ENCODE data around the gene ATP1A4.
"Not testable (repeated sequence)": the region's sequence is repeated elsewhere in the genome, so short reads cannot be mapped to it uniquely, and the experiment has no call there.

ATP1A4 gene

GRCh38 chr1:160151303-160151702, at the start of gene ATP1A4:
Gene ATP1A4 (plus strand): TSS chr1:160151603. CDS start chr1:160152041, 438 bp downstream.
- no peak for DNase-seq (ENCODE audit: low read depth)

- no peak for DNase-seq (ENCODE audit: low read depth)
Observed at GRCh38 chr1:160101717-160102522, 49.5 kb upstream of the ATP1A4 start.

DNA sequence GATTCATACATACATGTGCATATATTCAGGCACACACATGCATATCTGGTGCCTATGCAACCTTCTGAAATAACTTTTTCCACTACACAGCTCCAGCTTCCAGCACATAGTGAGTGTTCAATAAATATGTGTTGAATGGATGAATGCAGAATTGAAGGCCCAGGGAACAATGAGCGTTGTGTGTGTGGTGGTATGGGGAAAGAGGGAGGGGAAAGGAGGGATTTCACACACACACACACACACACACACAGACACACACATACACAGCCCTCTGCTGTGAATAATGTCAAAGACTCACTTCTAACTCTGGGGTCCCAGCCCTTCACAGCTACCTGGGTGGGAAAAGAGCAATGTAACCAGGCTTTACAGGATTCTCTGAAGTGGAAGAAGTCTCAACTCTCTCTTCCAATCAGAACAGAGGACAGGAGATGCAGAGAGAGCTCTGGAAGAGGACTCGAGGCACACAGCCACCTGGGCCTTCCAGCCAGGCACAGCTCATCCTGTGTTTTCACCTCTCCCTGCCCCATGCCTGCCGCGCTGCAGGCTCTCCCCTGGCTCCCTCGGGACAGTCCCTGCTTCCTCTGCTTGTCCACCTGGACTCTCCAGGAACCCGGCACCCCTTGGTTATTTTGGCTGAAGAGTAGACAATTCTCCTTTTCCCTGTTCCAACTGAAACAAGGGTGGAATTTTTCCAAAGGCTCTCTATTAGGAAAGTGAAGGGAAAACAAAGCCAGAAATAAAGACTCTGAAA, 47.6 kb upstream of the ATP1A4 start:
- DNase-seq (ENCODE audit: low read depth): no peak

DNA sequence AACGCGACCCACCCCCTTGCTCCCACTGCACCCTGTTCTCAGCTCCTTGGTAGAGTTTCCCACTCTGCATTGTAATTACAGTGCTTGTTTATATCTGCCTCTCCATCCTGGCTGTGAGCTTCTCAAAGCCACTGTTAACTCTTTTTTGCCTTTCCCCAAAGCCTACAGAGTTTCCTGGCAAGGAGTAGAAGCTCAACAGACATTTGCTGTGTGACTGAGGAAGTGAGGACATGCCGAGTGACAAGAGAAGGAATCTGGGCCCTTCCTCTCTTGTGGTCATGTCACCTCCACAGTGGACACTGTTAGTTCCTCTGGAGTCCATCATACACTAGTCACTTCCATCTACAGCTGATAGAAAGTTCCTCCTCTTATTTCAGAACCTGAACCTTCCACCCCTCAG, 46.9 kb upstream of the ATP1A4 start:
- DNase-seq (ENCODE audit: low read depth): no peak

- no peak for DNase-seq (ENCODE audit: low read depth)
Observed at GRCh38 chr1:160105155-160105554, 46.2 kb upstream of the ATP1A4 start.

- no peak for DNase-seq (ENCODE audit: low read depth)
Observed at GRCh38 chr1:160107512-160107911, 43.9 kb upstream of the ATP1A4 start.

DNA sequence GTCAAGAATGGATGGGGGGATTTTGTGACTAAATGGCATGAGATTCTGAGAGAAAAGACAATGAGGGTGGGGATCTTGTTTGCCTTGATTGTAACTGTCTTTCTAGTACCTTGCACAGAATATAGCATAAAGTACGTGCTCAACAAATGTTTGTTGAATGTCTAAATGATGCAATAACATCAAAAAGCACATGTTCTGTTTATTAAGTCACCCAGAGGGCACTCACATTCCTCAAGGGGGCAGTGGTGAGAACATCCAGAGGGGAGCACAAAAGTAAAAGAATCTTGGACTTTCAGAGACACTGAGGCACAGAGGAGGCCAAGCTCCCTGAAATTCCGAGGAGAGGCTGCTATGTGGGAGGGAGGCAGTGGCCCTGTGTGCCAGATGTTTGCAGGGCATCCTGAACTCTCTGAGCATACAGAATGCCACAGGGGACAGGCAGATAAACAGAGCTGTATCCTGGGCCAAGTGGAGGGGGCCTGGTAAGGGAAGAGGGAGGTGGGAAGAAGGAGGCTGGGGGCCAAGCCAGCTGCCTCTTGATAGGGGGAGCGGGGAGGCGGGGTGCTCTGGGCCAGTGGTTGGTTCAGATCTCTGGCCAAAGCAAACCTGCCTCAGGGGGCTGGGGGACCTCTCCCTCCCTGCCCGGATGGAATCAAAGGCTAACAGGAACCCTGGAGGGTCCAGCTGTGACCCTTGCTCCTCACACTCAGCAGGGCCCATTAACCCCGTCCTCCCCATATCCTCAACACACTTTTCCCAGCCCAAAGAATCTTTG, 42.3 kb upstream of the ATP1A4 start:
- DNase-seq (ENCODE audit: low read depth): no peak

DNA sequence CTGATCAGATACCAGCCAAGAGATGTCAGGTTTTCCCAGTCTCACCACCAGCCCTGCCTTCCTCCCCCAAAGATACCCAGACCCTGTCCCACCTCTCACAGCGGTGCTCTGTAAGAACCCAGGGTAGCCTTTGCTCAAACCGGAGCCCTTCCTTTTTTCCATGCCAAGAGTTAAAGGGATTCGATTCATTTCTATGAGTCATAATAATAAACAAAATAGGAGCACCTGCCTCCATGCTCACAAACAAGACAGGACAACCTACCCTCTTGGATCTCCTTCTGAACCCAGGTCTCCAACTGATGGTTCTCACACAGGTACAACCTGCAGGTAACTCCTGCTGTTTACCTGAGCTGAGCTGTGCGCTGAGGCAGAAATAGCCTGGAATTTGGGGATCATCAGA, 41.7 kb upstream of the ATP1A4 start:
- DNase-seq (ENCODE audit: low read depth): no peak

DNA sequence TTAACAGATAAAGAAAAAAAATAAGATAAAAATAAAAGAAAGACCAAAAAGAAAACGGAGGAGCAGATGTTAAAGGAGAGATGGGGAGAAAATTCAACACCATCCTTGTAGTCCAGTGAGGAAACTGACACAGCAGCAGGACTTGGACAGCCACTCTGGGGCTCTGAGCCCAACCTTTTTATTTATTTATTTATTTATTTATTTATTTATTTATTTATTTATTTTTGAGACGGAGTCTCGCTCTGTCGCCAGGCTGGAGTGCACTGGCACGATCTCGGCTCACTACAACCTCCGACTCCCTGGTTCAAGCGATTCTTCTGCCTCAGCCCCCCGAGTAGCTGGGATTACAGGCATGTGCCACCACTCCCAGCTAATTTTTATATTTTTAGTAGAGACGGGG, 39.9 kb upstream of the ATP1A4 start:
- DNase-seq (ENCODE audit: low read depth): not testable (repeated sequence)

- no peak for DNase-seq (ENCODE audit: low read depth)
Observed at GRCh38 chr1:160112357-160112756, 39.0 kb upstream of the ATP1A4 start.

DNA sequence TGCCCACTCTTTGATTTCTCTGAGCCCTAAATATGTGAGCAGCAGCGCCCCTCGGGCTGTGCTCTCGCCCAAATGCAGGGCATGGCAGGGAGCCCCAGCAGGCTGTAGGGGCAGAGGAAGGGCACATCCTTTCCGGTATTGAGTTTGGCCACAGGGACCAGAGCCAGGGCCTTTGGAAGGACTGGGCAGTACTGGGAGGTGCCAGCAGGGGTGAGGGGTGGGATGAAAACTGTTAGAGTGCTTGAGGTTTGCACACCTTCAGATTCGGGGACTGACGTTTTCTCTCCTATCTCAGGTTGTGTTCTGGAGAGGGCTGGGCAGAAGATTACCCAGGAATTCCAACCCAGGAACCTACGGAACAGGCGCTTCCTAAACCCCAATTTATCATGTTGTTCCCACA, 38.0 kb upstream of the ATP1A4 start:
- DNase-seq (ENCODE audit: low read depth): no peak

DNA sequence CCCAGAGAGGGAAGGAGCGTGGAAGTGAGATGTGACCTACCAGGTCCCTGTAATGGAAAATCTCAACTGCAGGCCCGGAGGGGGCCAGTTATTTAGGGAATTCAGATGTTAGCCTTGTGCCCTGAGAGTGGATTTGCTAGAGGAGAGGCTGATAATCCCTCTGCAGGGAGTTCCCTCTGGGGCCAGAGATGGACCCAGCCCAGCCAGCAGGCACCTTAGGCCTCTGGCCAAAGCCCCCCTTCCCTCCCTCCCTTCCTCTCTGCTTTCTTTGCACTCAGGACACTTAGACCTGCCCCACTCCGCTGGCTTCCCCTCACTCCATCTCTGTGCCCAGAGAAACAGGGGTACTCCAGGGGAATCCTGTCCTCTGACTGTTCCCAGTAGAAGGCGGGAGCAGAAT, 37.3 kb upstream of the ATP1A4 start:
- no peak for DNase-seq (ENCODE audit: low read depth)

DNA sequence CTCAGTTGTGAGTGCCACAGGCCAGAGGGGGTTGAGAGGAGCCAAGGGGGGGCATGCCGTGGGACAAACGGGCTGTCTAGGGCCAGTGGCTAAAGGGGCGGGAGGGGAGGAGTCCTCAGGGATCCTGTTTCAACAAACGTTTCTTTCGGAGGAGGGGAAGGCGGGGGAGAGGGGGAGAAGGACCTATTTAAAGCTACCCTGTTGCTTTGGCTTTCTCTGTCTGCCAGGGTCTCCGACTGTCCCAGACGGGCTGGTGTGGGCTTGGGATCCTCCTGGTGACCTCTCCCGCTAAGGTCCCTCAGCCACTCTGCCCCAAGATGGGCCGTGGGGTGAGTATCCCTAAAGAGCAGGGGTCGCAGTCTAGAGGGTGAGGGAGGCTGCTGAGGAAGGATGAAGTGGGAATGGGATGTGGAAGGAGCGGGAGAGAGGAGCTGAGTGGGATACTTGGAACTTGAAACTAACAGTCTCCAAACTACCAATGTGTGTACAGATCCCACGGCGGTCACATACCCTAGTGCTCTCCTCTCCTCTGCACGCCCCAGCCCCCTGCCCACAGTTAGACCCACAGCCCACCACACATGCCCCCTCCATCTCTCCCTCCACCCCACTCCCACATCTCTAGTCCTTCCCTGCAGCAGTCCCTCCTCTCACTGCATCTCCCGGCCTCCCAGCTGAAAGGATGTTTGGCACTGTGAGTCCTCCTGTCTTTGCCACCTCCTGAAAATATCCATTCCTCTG, 35.7 kb upstream of the ATP1A4 start, which contains the start of gene ATP1A2:
ATP1A2 (plus strand) TSS at position 215 of the 738 bp plus-strand sequence; CDS start at position 318, 103 bp downstream.
- DNase-seq (ENCODE audit: low read depth): no peak

DNA sequence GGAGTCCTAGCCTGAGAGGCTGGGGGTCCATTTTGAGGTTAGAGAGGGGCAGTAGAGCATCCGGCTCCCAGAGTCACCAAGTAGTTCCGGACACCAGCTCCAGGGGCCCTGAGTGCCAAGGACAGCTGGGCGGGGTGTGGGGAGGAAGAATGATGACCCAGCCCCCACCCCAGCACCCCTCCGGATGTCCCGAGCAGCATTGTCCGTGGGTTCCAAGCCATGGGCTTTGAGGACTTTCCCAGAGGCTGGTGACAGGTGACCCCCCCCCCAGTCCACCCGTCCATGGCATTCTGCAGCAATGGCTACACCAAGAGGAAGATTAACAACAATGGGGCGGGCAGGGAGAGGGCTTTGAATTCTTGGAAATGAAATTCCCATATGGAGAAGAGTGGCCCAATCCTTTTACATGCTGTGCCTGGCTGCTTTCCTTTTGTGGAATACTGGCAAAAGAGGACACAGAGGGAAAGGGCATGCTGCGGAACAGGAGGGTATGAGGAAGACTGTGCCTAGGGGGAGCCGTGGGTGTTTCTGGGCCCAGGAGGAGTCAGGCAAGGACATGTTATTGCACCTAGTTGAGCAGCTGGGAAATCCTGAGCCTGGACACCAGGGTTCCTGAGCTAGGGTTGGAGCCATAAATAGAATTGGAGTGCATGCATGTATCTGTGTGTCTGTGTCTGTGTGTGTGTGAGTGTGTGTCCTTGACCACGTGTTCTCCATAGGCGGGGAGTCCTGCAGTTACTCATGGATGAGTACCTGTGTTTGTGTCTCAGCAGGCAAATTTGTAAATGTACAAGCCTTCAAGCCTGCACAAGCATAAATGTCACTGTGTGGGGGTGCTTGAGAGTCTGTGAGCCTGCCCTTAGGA, 34.9 kb upstream of the ATP1A4 start:
- DNase-seq (ENCODE audit: low read depth): no peak

GRCh38 chr1:160117300-160117699, 34.1 kb upstream of the ATP1A4 start:
- no peak for DNase-seq (ENCODE audit: low read depth)

GRCh38 chr1:160117709-160118183, 33.7 kb upstream of the ATP1A4 start:
- DNase-seq (ENCODE audit: low read depth): no peak

DNA sequence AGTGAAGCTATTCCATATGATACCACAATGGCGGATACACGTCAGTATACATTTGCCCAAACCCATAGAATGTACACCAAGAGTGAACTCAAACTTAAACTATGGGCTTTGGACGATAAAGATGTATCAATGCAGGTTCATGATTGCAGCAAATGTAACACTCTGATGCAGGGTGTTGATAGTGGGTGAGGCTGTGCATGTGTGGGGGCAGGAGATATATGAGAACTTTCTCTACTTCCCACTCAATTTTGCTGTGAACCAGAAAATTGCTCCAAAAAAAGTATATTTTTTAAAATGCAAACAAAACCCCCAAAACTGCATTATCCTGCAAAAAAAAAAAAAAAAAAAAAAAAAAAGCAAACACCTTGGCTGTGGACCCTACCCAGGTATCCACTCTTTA, 32.5 kb upstream of the ATP1A4 start:
- DNase-seq (ENCODE audit: low read depth): no peak

DNA sequence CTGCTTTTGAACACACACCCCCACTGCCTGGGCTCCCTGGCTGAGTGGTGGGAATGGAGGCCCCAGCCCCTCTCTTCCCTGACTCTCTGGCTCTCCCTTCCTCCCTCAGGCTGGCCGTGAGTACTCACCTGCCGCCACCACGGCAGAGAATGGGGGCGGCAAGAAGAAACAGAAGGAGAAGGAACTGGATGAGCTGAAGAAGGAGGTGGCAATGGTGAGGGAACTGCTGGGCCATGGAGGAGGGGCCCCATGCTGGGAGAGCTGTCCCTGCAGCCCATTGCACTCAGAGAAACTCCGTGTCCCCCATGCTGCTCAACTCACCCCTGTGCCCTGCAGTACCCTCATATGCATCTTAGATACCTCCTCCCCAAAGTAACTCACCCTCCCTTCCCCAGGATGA, 30.6 kb upstream of the ATP1A4 start:
- no peak for DNase-seq (ENCODE audit: low read depth)

DNA sequence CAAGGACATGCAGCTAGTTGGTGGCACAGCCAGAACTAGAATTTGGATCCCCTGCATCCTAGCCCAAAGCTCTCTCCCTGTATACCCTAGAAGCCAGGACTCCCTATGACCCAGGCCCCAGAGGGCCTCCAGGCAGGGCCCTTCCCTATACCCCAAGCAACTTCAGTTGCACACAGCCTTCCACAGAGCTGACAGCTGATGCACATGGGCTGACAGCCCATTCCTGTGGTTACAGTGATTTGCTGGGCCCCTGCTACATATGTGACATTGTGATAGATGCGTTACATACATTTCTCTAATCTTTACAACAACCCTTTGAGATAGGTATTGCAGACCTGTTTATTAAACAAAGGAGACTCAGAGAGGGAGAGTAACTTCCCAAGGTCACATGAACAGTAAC, 30.0 kb upstream of the ATP1A4 start:
- no peak for DNase-seq (ENCODE audit: low read depth)

GRCh38 chr1:160122978-160123495, 28.4 kb upstream of the ATP1A4 start:
- no peak for DNase-seq (ENCODE audit: low read depth)
